Measurements from ENCODE around the gene APOA5. TPM values are rescaled to one million over a fixed set of nuclear protein-coding genes. Genes with fewer than 3 reads are reported as not detected.
"Not testable (repeated sequence)": the region's sequence is repeated elsewhere in the genome, so short reads cannot be mapped to it uniquely, and the experiment has no call there.

Gene APOA5
- total RNA-seq, 1 experiment from 2014 or later, result not detected

DNA sequence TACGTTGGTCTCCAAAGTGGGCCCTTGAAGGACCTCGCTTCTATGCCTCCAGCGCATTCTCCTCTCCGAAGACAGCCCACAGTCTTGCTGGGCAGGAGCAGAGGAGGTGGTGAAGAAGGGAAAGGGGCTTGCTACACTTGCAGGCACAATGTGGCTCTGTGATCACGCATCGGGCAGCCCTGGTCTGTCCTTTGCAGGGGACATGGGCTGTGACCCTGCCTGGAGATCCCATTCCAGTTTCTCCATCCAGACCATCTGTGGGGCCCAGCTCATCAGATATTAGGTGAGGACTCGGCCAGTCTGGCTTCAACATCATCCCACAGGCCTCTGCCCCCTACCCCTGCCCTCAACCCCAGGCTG lies 44.9 kb upstream of the APOA5 start:
- Histone ChIP-seq H3K9me2 (ENCODE audit: insufficient read depth) (no peaks in the 10 kb centered on the region), H3F3A (ENCODE audit: insufficient read depth, low read depth) (no peaks in the 10 kb centered on the region), H2AFZ (no peak overlapping the region), H4K20me1 (ENCODE audit: insufficient read depth) (no peaks in the 10 kb centered on the region), H3K27ac (no peak overlapping the region), H3K36me3 (ENCODE audit: low read depth) (no peaks in the 10 kb centered on the region), H3K9me3 (ENCODE audit: insufficient read depth, low read depth) (no peaks in the 10 kb centered on the region), H3K4me1 (replicated peaks; ENCODE audit: insufficient read depth) (peaks cover 8% of the 10 kb centered on the region; the same call in 1 of the 2 replicates), H3K79me2 (ENCODE audit: low read depth) (no peaks in the 10 kb centered on the region), H3K4me2 (no peak overlapping the region), H3K4me3 (no peak overlapping the region), H3K27me3 (ENCODE audit: insufficient read depth, low read depth) (no peaks in the 10 kb centered on the region)
- POLR2A ChIA-PET (ENCODE audit: unreplicated experiment), result no interaction called here
- no peak for DNase-seq
- BruUV-seq (replicated peaks), result no TSS peak
- intact Hi-C loops (cut with micrococcal nuclease; ENCODE audit: unreplicated experiment), result loop anchor here (5.0 kb wide), 1 partner anchor 49 kb away; the partner anchor contains the start of gene ZPR1
- TF ChIP-seq EZH2 (IDR thresholded peaks at IDR 0.05; ENCODE audit: low read depth), result no peak
- TF ChIP-seq, protein P1, sequence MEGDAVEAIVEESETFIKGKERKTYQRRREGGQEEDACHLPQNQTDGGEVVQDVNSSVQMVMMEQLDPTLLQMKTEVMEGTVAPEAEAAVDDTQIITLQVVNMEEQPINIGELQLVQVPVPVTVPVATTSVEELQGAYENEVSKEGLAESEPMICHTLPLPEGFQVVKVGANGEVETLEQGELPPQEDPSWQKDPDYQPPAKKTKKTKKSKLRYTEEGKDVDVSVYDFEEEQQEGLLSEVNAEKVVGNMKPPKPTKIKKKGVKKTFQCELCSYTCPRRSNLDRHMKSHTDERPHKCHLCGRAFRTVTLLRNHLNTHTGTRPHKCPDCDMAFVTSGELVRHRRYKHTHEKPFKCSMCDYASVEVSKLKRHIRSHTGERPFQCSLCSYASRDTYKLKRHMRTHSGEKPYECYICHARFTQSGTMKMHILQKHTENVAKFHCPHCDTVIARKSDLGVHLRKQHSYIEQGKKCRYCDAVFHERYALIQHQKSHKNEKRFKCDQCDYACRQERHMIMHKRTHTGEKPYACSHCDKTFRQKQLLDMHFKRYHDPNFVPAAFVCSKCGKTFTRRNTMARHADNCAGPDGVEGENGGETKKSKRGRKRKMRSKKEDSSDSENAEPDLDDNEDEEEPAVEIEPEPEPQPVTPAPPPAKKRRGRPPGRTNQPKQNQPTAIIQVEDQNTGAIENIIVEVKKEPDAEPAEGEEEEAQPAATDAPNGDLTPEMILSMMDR (conservative IDR thresholded peaks at IDR 0.05), result no peak
- CTCF ChIA-PET, result interaction anchor here (0.9 to 1.8 kb wide), 2 partner anchors 46 to 129 kb away, joined by 4 to 16 read pairs; partner anchors contain the start of gene APOA5

DNA sequence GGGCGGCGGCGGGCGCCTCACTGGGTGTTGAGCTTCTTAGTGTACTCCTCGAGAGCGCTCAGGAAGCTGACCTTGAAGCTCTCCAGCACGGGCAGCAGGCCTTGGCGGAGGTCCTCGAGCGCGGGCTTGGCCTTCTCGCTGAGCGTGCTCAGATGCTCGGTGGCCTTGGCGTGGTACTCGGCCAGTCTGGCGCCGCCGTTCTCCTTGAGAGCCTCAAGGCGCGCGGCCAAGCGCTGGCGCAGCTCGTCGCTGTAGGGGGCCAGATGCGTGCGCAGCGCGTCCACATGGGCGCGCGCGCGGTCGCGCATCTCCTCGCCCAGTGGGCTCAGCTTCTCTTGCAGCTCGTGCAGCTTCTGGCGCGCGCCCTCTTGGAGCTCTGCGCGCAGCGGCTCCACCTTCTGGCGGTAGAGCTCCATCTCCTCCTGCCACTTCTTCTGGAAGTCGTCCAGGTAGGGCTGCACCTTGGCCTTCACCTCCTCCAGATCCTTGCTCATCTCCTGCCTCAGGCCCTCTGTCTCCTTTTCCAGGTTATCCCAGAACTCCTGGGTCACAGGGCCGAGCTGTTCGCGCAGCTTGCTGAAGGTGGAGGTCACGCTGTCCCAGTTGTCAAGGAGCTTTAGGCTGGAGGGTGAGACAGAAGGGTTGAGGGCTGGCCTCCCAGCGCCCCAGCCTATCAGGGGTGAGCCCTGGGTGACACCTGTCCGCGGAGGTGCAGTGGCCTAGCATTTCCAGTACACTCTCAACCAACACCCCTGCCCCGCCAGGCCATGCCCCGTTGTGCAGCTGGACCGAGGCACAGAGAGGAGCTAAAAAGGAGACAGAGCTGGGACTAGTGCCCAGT lies 44.3 kb upstream of the APOA5 start:
- BruUV-seq (replicated peaks), result no TSS peak
- ChIA-PET CTCF (interaction anchor here (0.6 to 1.8 kb wide), 7 partner anchors 42 to 390 kb away, joined by 4 to 16 read pairs (median 4); partner anchors contain the start of genes APOA5, BUD13 and ZPR1), POLR2A (ENCODE audit: unreplicated experiment) (interaction anchor here (0.6 kb wide), 1 partner anchor 44 kb away, joined by 3 read pairs; no protein-coding TSS in a partner anchor)
- Histone ChIP-seq H3K36me3 (ENCODE audit: low read depth) (no peaks in the 10 kb centered on the region), H3K79me2 (ENCODE audit: low read depth) (no peaks in the 10 kb centered on the region), H3K4me2 (peak overlapping the region; percentile 62), H3K27ac (no peak overlapping the region), H3K27me3 (ENCODE audit: insufficient read depth, low read depth) (no peaks in the 10 kb centered on the region), H2AFZ (no peak overlapping the region), H3K4me1 (replicated peaks; ENCODE audit: insufficient read depth) (peaks cover 8% of the 10 kb centered on the region; the same call in 1 of the 2 replicates), H3K9me2 (ENCODE audit: insufficient read depth) (no peaks in the 10 kb centered on the region), H4K20me1 (ENCODE audit: insufficient read depth) (no peaks in the 10 kb centered on the region), H3K4me3 (no peak overlapping the region), H3F3A (ENCODE audit: insufficient read depth, low read depth) (no peaks in the 10 kb centered on the region), H3K9me3 (ENCODE audit: insufficient read depth, low read depth) (no peaks in the 10 kb centered on the region)
- intact Hi-C loops (cut with micrococcal nuclease; ENCODE audit: unreplicated experiment), result loop anchor here (5.0 kb wide), 1 partner anchor 49 kb away; the partner anchor contains the start of gene ZPR1
- no peak for TF ChIP-seq EZH2 (IDR thresholded peaks at IDR 0.05; ENCODE audit: low read depth)
- TF ChIP-seq, protein P1 (conservative IDR thresholded peaks at IDR 0.05), result peak; percentile 68
- DNase-seq, result peak; percentile 67 to 79

DNA sequence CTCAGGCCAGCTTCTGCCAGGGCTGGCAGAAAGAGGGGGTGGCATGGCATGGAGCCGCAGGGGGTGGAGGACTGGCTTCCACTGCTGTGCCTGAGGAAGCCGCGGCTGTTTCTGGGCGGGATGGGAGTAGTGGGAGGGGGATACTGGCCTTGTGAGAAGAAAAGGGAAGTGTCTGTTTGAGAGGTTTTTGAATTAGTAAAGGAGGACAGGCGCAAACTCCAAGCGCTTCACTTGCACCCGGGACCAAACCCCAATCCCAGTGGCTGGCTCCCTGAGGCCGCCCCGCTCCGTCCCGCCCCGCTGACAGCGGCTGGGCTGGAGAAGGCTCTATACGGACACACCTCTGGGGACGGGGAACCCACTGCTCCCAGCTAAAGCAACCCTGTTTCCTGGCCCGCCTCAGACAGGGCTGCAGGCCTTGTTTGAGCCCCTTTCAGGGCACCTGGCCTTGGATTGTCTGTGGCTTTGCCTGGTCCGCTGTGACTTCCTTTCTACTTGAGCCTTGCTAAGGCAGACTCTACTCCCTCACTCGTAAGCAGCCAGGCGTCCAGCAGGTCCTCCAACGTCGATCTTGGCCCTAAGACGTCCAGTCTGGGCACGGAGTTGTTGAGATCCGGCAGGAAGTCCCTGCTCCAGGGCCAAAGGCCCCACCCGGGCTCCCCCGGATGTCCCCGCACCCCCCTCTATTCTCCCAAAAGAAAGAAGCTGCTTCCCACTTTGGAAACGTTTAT lies 43.5 kb upstream of the APOA5 start:
- no peak overlapping the region for H3K4me2 ChIP-seq
- CTCF ChIA-PET, result interaction anchor here (0.6 to 1.8 kb wide), 6 partner anchors 42 to 390 kb away, joined by 4 to 16 read pairs (median 4); partner anchors contain the start of genes APOA5, BUD13 and ZPR1
- H3K27ac ChIP-seq, result no peak overlapping the region
- BruUV-seq (replicated peaks), result no TSS peak
- H3K79me2 ChIP-seq (ENCODE audit: low read depth), result no peaks in the 10 kb centered on the region
- no peaks in the 10 kb centered on the region for H3F3A ChIP-seq (ENCODE audit: insufficient read depth, low read depth)
- intact Hi-C loops (cut with micrococcal nuclease; ENCODE audit: unreplicated experiment), result loop anchor here (5.0 kb wide), 1 partner anchor 48 kb away; the partner anchor contains the start of gene ZPR1
- H3K36me3 ChIP-seq (ENCODE audit: low read depth), result no peaks in the 10 kb centered on the region
- no peaks in the 10 kb centered on the region for H3K9me3 ChIP-seq (ENCODE audit: insufficient read depth, low read depth)
- no peaks in the 10 kb centered on the region for H4K20me1 ChIP-seq (ENCODE audit: insufficient read depth)
- H3K4me1 ChIP-seq (replicated peaks; ENCODE audit: insufficient read depth), result peaks cover 8% of the 10 kb centered on the region; the same call in 1 of the 2 replicates
- no peak overlapping the region for H2AFZ ChIP-seq
- POLR2A ChIA-PET (ENCODE audit: unreplicated experiment), result interaction anchor here (0.6 kb wide), 1 partner anchor 44 kb away, joined by 3 read pairs; no protein-coding TSS in a partner anchor
- H3K9me2 ChIP-seq (ENCODE audit: insufficient read depth), result no peaks in the 10 kb centered on the region
- H3K27me3 ChIP-seq (ENCODE audit: insufficient read depth, low read depth), result no peaks in the 10 kb centered on the region
- no peak overlapping the region for H3K4me3 ChIP-seq
- DNase-seq, result no peak
- TF ChIP-seq, protein P1 (conservative IDR thresholded peaks at IDR 0.05), result no peak
- TF ChIP-seq EZH2 (IDR thresholded peaks at IDR 0.05; ENCODE audit: low read depth), result no peak

DNA sequence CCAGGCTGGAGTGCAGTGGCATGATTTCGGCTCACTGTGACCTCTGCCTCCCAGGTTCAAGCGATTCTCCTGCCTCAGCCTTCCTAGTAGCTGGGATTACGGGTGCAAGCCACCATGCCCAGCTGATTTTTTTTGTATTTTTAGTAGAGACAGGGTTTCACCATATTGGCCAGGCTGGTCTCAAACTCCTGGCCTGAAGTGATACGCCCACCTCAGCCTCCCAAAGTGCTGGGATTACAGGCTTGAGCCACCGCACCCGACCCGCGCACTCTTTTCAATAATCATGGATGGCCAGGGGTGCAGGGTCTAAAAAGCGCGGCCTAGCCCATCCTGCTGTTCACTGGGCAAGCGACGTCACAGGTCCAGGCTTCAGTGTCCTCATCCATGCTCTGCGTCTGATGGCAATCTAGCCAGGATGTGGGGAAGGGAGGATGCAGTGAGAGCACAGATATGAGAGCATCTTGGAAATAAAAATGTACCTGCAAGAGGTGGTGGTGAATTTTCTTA lies 42.9 kb upstream of the APOA5 start:
- H2AFZ ChIP-seq; H3K4me3 ChIP-seq; BruUV-seq (replicated peaks); H3K9me3 ChIP-seq (ENCODE audit: insufficient read depth, low read depth); POLR2A ChIA-PET (ENCODE audit: unreplicated experiment); H4K20me1 ChIP-seq (ENCODE audit: insufficient read depth); H3K27ac ChIP-seq; H3K4me2 ChIP-seq; H3K27me3 ChIP-seq (ENCODE audit: insufficient read depth, low read depth); H3K36me3 ChIP-seq (ENCODE audit: low read depth); H3K9me2 ChIP-seq (ENCODE audit: insufficient read depth); H3K4me1 ChIP-seq (replicated peaks; ENCODE audit: insufficient read depth); DNase-seq; H3F3A ChIP-seq (ENCODE audit: insufficient read depth, low read depth); H3K79me2 ChIP-seq (ENCODE audit: low read depth): not testable (repeated sequence)
- CTCF ChIA-PET, result interaction anchor here (0.7 kb wide), 1 partner anchor 48 kb away, joined by 8 read pairs; no protein-coding TSS in a partner anchor
- intact Hi-C loops (cut with micrococcal nuclease; ENCODE audit: unreplicated experiment), result loop anchor here (5.0 kb wide), 1 partner anchor 47 kb away; the partner anchor contains the start of gene ZPR1

Measured in PC-9 (cell line).